Uterus (tissue), 2 donors: ENCODE data around the gene CFAP141.

Source experiments
- CTCF ChIP-seq, 4 experiments: fragments of 200-600 bp in 2 of 4; fragments of 450-650 bp in 2 of 4; sonication (generic) in 2 of 4; IDR thresholded peaks; one replicate each; pipeline ENCODE4 v1.5.1; 2016 to 2019; ENCODE audit warnings: antibody characterized with exemption in 4 of 4, mild to moderate bottlenecking in 2 of 4, moderate library complexity in 1 of 4
- POLR2A ChIP-seq, 2 donors: fragments of 450-650 bp; IDR thresholded peaks; one replicate each; pipeline ENCODE4 v1.6.1; 2016; ENCODE audit warnings: antibody characterized with exemption in 2 of 2, mild to moderate bottlenecking in 1 of 2, moderate library complexity in 1 of 2

- no peak for TF ChIP-seq CTCF (IDR thresholded peaks at IDR 0.05)
- TF ChIP-seq POLR2A (IDR thresholded peaks at IDR 0.05): no peak
Observed at GRCh38 chr1:154157520-154158306, 48.4 kb downstream of the CFAP141 start.
